DND-41 (cell line): ENCODE results near the gene PRG2.
"Not testable (repeated sequence)": the region's sequence is repeated elsewhere in the genome, so short reads cannot be mapped to it uniquely, and the experiment has no call there.

ENCODE experiments used
- ATAC-seq: fragments of 200-7000 bp; cut with Tn5 transposase; 3 replicates; pipeline ENCODE4 v1.9.1; 2021; ENCODE audit warnings: low read depth; ENCODE audit not compliant: insufficient read depth
- DNase-seq: peaks from one replicate; pipeline ENCODE4 v3.0.0-alpha.2; 2020
- H2AFZ ChIP-seq: 2 replicates; pipeline ENCODE4 v1.6.0; 2012; ENCODE audit warnings: low read depth, low read length
- H3K27ac ChIP-seq: 2 replicates; pipeline ENCODE4 v1.5.1; 2012; ENCODE audit warnings: low read length, inconsistent platforms
- H3K27me3 ChIP-seq: fragments of 200-600 bp; sonication (generic); 2 replicates; pipeline ENCODE4 v1.6.0; 2012; ENCODE audit warnings: low read length, mild to moderate bottlenecking, inconsistent platforms; ENCODE audit not compliant: insufficient read depth, poor library complexity
- H3K36me3 ChIP-seq: 2 replicates; pipeline ENCODE4 v1.5.1; 2012; ENCODE audit warnings: low read length, inconsistent platforms; ENCODE audit not compliant: insufficient read depth
- H3K4me1 ChIP-seq: 2 replicates; pipeline ENCODE4 v1.5.1; 2012; ENCODE audit warnings: mild to moderate bottlenecking, low read length; ENCODE audit not compliant: insufficient read depth
- H3K4me2 ChIP-seq: 2 replicates; pipeline ENCODE4 v1.6.0; 2012; ENCODE audit warnings: mild to moderate bottlenecking, moderate library complexity, low read length, inconsistent platforms; ENCODE audit not compliant: insufficient read depth
- H3K4me3 ChIP-seq, 2 experiments: fragments of 200-600 bp in 1 of 2; shearing (Covaris generic) in 1 of 2; 2 replicates each; pipeline ENCODE4 v1.5.1; 2012 to 2016; ENCODE audit warnings: inconsistent platforms in 2 of 2, low read length in 2 of 2, mild to moderate bottlenecking in 2 of 2, low read depth in 1 of 2, moderate library complexity in 1 of 2
- H3K79me2 ChIP-seq: 2 replicates; pipeline ENCODE4 v1.6.0; 2012; ENCODE audit warnings: low read length, inconsistent platforms; ENCODE audit not compliant: insufficient read depth
- H3K9ac ChIP-seq: 2 replicates; pipeline ENCODE4 v1.6.0; 2012; ENCODE audit warnings: low read depth, mild to moderate bottlenecking, inconsistent platforms, low read length, moderate library complexity
- H3K9me3 ChIP-seq: 2 replicates; pipeline ENCODE4 v1.5.1; 2012; ENCODE audit warnings: low read length, moderate library complexity, mild to moderate bottlenecking, inconsistent platforms; ENCODE audit not compliant: insufficient read depth, severe bottlenecking
- H4K20me1 ChIP-seq: 2 replicates; pipeline ENCODE4 v1.6.0; 2012; ENCODE audit warnings: low read length; ENCODE audit not compliant: insufficient read depth
- EZH2 ChIP-seq: IDR thresholded peaks from 3 replicates; pipeline ENCODE4 v1.6.1; 2012; ENCODE audit warnings: borderline replicate concordance, low read depth, mild to moderate bottlenecking, moderate library complexity, low read length, inconsistent platforms; ENCODE audit not compliant: severe bottlenecking
- TF ChIP-seq, protein P1 (sequence below): IDR thresholded peaks from 2 replicates; pipeline ENCODE4 v1.5.1; 2012; ENCODE audit warnings: borderline replicate concordance, low read length, moderate library complexity, mild to moderate bottlenecking; ENCODE audit not compliant: poor library complexity, severe bottlenecking; ENCODE audit errors: extremely low read depth

Gene PRG2

DNA sequence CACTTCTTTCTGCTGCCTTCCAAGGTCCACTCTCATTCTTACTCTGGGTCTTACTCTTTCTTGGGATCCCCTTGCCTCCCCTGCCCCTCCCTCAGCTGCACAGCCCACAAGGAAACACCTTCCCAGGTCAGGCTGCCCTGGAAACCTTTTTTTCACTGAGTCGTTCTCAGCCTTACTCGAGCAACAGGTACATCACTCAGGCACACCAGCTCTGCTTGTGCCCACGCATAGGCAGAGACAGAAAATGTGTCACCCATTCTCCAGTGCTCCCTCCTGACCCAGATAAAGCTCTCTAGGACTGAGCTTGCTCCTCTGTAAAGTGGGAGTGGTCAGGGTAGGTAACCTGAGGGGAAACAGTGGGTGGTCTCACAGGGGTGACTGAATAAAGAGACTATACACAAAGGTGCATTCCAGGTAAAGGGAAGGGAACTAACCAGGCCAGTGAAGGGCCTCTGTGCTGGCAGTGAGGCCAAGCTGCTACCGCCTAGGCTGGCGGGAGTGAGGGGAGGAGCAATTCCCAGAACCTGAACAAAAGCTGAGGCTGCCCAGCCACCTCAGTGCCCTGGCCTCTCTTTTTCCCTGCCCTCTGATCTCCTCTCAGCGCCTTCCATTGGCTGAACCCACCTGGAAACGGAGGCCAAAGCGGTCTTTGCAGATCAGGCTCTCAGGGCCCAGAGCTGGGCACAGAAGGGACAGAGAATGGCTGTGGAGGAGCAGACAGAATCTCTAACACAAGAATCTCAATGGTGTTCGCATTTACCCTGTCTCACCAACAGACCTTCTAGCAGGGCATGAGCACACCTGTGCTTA, 25.4 kb downstream of the PRG2 start:
- Histone ChIP-seq H2AFZ (no peak overlapping the region), H3K4me2 (no peak overlapping the region), H3K36me3 (no peaks in the 10 kb centered on the region), H4K20me1 (no peaks in the 10 kb centered on the region), H3K9me3 (no peaks in the 10 kb centered on the region), H3K27ac (no peak overlapping the region), H3K4me3 (no peak overlapping the region), H3K79me2 (no peaks in the 10 kb centered on the region), H3K4me1 (no peaks in the 10 kb centered on the region), H3K9ac (no peak overlapping the region), H3K27me3 (no peaks in the 10 kb centered on the region)
- ATAC-seq (no peak), DNase-seq (no peak)
- no peak for TF ChIP-seq EZH2
- TF ChIP-seq, protein P1, sequence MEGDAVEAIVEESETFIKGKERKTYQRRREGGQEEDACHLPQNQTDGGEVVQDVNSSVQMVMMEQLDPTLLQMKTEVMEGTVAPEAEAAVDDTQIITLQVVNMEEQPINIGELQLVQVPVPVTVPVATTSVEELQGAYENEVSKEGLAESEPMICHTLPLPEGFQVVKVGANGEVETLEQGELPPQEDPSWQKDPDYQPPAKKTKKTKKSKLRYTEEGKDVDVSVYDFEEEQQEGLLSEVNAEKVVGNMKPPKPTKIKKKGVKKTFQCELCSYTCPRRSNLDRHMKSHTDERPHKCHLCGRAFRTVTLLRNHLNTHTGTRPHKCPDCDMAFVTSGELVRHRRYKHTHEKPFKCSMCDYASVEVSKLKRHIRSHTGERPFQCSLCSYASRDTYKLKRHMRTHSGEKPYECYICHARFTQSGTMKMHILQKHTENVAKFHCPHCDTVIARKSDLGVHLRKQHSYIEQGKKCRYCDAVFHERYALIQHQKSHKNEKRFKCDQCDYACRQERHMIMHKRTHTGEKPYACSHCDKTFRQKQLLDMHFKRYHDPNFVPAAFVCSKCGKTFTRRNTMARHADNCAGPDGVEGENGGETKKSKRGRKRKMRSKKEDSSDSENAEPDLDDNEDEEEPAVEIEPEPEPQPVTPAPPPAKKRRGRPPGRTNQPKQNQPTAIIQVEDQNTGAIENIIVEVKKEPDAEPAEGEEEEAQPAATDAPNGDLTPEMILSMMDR: no peak

DNA sequence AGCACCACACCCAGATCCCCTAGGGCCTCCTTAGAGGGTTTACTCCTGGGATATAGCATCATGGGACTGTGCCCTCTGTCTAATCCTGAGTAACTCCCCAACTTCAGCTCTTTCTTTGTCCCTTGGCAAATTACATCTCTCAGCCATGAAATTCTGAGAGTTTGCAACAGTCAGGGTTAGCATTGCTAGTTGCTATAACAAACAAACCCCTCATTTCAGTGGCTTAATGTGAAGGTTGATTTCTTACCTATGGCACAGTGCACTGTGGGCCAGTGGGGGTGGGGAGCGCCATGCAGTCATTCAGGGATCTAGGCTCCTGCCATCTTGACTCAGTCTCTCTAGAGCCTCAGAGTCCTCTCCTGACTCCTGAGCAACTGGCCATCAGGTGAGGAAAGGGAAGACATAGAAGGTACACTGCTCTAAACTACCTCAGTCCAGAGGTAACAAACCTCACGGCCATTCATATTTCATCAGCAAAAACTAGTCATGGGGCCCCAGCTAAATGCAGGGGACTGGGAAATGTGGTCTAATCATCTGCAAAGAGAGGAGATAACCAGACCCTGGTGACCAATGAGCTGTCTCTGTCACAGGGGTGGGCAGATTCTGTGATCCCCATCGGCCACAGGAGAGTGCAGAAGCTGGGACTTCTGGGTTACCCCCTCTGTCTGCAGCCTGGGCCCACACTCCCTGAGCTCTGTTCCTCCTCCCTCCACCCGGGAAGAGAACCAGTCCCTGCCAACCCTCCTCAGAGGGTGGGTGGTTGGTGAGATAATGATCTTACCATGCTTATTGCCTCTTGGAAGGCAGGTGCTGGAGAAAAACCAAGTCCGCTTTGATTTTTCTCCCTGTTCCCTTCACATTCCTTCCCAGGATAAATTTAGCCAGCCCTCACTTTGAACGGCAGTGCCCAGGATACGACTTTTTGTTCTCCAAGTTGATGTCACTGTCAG, 27.0 kb downstream of the PRG2 start:
- no peak for TF ChIP-seq EZH2
- TF ChIP-seq, protein P1: no peak
- Histone ChIP-seq H4K20me1 (no peaks in the 10 kb centered on the region), H3K4me3 (no peak overlapping the region), H3K9me3 (no peaks in the 10 kb centered on the region), H3K36me3 (no peaks in the 10 kb centered on the region), H3K9ac (no peak overlapping the region), H2AFZ (no peak overlapping the region), H3K4me1 (no peaks in the 10 kb centered on the region), H3K27ac (no peak overlapping the region), H3K27me3 (peaks cover 4% of the 10 kb centered on the region), H3K79me2 (no peaks in the 10 kb centered on the region), H3K4me2 (no peak overlapping the region)
- DNase-seq (no peak), ATAC-seq (no peak)

DNA sequence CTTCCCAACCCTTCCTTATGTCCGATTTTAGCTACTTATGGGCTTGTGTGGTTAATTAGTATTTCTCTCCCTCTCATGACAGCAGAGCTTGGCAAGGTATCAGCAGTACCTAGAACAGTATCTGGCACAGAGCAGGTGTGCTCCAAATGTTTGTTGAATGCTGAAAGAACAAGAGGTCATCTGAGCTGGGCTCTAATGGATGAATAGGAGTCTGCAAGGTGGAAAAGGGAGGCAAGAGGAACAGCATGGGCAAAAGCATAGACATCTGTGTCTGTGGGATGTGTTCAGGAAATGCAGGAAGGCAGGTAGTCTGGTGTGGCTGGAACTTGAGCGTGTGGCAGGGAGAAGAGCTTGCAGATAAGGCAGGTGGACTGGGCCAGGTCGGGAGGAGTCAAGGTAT, 28.5 kb downstream of the PRG2 start:
- Histone ChIP-seq H3K9ac (no peak overlapping the region), H3K4me2 (no peak overlapping the region), H3K9me3 (no peaks in the 10 kb centered on the region), H3K4me1 (no peaks in the 10 kb centered on the region), H3K36me3 (no peaks in the 10 kb centered on the region), H4K20me1 (no peaks in the 10 kb centered on the region), H2AFZ (no peak overlapping the region), H3K27me3 (peaks cover 4% of the 10 kb centered on the region), H3K79me2 (no peaks in the 10 kb centered on the region), H3K4me3 (no peak overlapping the region), H3K27ac (no peak overlapping the region)
- ATAC-seq (no peak), DNase-seq (no peak)
- no peak for TF ChIP-seq EZH2

DNA sequence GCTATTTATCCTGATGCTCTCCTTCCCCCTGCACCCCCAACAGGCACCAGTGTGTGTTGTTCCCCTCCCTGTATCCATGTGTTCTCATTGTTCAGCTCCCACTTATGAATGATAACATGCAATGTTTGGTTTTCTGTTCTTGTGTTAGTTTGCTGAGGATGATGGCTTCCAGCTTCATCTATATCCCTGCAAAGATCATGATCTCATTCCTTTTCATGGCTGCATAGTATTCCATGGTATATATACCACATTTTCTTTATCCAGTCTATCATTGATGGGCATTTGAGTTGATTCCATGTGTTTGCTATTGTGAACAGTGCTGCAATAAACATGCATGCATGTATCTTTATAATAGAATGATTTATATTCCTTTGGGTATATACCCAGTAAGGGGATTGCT, 29.0 kb downstream of the PRG2 start:
- not testable (repeated sequence) for H3K79me2 ChIP-seq, H3K27ac ChIP-seq, ATAC-seq, H2AFZ ChIP-seq, H3K27me3 ChIP-seq, H4K20me1 ChIP-seq, H3K4me1 ChIP-seq, DNase-seq, H3K9me3 ChIP-seq, H3K4me3 ChIP-seq, H3K36me3 ChIP-seq, H3K4me2 ChIP-seq, H3K9ac ChIP-seq
